ENCODE data around the gene ZAR1. TPM values are rescaled to one million over a fixed set of nuclear protein-coding genes. Genes with fewer than 3 reads are reported as not detected.

ZAR1 gene
- total RNA-seq, 1 donor from 2014 or later = not detected

DNA sequence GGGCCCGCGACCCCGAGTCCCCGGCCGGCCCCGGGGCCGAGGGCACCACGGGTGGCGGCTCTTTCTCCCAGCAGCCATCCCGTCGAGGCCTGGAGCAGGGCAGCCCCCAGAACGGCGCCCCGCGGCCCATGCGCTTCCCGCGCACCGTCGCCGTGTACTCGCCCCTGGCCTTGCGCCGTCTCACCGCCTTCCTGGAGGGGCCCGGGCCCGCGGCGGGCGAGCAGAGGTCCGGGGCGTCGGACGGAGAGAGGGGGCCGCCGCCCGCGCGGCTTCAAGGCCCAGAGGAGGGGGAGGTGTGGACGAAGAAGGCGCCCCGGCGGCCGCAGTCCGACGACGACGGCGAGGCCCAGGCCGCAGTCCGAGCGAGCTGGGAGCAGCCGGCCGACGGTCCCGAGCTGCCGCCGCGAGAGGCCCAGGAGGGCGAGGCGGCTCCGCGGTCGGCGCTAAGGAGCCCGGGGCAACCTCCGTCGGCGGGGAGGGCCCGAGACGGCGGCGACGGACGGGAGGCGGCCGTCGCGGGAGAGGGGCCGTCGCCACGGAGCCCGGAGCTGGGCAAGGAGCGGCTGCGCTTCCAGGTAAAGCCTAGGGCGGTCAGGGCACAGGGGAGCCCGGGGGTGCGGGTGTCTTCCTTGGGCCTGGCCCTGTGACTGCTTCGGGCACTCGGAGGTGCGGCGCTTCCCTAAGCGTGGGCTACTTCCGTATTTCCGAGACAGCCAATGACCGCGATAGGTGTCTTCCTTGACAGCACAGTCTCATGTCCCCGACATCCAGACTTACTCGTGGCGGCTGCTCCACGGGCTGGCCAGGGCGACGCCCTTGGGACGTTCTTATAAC, 845 bp downstream of the ZAR1 start:
- DNase-seq (ENCODE audit: low read depth in 2 of 2) = no peak

DNA sequence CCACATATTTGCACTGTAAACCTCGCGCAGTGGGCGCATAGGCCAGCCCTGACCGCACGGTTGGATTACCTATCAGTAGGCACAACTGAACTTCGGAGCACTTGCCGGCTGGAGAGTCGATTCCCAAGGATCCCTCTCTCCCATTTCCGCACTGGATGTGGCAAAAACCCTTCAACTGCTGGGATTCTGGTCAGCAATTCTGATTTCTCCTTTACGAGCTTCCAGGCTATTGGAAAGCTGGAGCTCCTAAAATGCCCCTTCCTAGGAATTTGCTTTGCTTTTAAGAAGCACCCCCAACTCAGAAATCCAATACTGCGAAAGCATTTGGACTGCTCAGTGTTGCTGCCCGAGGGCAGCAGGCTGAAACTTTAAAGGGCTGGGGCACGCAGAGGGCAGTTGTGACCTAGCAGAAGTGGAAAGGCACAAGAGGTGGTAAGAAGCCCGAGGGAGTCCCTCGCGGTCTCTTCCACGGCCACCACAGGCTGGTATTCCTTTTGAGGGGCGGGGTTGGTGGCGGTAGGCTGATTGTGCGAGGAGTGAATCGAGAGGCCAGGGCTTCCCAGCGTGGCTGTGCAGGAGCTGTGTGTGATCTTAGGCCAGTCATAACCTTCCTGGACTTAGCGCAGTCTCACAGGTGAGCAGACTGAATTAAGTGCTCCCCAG, 1.6 kb downstream of the ZAR1 start:
- no peak for DNase-seq (ENCODE audit: low read depth in 2 of 2)

DNA sequence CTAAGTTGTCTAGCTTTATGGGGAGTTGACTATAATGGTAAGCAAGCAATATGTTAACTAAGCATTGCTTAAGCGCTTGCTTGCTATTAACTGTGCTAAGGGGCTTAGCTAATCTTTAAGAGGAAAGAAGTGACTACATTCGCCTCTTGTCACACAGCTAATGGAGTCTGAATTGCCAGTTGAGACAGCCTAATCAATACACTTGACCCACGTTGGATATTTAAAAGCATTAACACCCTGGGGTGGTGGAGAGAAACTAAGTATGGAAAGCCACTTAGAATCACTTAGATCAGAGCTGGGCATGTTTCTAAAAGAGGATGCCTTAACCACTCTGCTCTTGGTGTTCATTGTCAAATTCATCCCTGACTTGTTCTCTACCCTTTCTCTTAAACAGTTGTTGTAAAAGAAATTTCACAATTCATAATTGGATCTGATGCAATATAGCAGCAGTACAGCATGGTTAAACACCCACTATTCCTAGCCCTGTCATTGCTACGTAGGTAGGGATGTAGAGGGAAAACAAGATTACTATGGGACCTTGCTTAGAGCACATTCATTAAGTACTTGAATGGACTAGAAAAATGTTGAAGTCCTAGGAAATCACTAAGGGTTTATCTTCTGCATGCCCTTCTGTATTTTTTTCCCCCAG, 3.5 kb downstream of the ZAR1 start:
- DNase-seq (ENCODE audit: low read depth in 2 of 2) = no peak

DNA sequence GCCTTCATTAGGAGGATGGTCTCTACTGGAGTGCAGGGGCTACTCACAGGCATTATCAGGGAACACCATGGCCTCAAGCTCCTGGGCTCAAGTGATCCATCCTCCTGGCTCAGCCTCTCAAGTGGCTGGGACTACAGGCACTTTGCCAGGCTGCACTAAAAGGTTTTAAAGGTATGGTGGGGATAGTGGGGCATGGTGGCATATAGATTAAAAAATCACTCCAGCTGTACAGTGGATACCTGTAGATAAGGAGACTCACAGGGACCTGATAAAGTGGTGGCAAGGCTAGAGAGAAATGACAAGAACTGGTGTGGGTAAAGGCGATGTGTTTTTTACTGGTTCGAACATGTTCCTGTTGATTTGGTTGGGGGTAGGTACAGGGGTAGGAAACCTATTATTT, 5.9 kb downstream of the ZAR1 start:
- DNase-seq (ENCODE audit: low read depth in 2 of 2) = no peak

DNA sequence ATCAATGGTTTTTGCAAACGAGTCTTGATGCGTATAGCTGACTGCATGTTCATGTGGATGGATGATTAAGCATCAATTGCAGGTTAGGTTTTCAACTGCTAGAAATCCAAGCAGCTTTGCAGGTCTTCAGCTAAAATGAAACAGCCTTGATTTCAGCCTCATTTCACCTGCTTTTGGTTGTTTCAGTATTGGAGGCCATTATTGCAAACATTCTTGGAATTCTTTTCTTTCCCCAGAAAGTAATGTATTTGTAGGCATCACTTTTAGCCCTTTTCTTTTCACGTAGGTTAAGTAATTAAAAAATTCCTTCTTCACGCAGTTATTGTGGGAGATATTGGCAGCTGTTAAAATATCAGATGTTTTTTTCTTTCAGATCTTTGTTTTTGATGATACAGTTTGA, 8.8 kb downstream of the ZAR1 start:
- no peak for DNase-seq (ENCODE audit: low read depth in 2 of 2)

DNA sequence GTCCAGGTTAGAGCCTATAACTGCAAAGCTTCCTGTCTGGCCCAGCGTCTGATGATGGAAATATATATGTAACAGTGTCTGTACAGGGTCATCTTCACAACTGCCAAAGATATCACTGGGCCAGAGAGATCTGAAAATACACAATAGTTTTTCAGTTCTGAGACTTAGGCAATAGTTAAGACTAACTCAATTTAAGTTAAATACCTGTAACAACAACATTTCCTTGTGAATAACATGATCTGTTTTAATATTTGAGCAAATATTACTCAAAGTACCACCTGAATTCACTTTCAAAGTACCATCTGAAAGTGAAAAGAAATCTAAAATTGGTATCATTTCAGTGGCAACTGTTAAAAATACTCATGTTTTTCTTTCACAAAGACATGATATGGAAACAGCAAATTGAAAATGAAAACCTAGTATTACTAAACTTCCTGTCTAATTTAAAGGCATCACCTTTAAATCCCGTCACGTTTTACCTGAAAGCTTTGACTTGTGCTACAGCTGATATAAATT, 9.6 kb downstream of the ZAR1 start:
- DNase-seq (ENCODE audit: low read depth in 2 of 2) = peak in 1 of 2 donors; percentile 12

DNA sequence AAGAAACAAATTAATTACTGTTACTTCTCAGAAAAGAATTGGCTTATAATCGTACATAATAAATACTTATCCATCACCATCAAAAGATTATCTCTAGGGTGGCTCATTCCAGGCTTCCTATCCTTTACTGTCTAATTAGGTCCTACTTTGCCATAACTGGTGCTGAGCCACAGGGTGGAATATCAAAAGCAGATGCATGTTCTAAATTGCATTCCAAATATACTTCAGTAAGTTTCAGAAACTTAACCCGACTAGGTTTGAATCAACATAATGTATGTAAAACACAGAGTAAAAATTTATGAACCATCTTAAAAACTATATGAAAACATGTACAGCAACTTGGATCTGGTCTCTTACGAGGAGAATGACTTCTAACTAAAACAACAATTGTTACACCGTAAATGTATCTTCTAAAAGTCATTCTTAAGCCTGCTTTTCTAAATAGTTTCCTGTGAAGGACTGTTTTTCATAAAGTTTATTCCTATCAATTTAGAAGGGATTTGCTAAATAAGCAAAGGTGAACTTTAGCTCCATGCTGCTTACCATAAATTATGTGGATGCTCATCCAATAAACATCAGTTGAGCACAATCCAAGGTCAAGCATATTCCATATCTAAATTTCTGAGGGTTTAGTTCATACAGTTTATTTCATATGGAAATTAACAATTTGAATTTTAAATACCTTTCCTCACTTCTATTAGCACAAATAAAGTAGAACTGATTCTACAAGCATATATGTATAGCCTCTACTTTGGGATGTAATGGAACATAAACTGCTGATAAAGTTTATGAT, 13.4 kb downstream of the ZAR1 start:
- no peak for DNase-seq (ENCODE audit: low read depth in 2 of 2)

DNA sequence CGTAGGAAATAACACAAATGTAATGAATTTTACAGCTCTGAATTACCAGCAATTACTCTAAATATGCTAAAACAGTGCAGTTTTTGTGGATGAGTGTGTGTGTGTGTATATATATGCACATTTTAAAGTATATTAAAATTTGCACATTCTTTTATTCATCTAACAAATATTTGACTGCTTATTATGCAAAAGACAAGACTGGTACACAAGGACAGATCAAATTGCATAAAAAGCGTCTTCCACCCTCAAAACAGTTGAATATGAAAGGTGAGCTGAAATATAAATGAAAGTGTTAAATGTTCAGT, 13.9 kb downstream of the ZAR1 start:
- no peak for DNase-seq (ENCODE audit: low read depth in 2 of 2)

DNA sequence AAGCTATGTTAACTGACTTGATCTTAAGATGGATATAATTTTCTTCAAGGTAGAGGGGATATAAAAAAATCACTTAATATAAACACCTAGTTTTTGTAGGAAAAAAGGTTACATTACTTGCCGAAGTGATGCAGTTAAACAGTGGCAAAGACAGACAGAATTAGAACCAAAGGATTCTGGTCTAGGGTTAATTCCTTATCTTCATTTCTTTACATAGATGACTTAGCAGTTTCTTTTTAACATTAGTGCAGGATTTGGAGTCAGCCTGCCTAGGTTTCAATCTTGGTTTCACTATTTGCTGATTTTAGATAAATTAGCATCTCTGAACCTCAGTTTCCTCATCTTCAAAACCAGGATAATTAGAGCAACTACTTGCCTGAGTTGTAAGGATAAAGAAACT, 14.3 kb downstream of the ZAR1 start:
- no peak for DNase-seq (ENCODE audit: low read depth in 2 of 2)

DNA sequence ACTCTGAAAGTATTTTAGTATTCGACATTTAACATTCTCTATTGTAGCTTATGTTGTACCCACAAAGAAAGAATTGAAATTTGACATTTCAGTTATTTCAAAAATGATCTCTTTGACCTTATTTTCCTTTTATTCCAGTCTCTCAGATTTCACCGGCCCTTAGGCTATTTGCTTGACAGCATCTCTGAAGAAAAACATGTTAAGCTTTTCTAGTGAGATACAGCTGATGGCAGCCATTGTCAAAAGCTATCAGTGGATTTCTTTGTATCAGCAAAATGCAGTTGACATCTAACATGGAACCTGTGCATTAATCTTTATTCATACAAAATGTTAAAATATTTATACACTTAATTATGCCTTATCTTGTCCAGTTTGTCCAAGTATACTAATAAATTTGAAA, 16.7 kb downstream of the ZAR1 start:
- DNase-seq (ENCODE audit: low read depth in 2 of 2) = no peak

DNA sequence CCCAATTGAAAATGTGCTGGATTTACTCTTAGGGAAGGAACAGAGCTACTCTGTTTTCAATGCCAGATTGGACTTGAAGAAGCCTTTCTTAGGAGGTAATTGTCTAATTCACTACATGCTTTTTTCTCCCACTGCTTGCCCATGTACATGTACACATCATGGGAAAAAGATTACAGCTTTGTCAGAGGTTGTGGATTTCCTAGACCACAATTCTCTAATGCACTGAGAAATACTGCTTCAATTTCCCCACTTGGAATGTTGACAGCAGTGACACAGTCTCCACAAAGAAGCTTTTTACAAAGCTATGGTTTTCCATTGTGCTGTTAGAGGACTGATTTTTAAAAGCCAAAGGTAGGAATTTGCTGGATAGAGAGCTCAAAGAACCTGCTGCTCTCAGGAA, 19.5 kb downstream of the ZAR1 start:
- no peak for DNase-seq (ENCODE audit: low read depth in 2 of 2)

DNA sequence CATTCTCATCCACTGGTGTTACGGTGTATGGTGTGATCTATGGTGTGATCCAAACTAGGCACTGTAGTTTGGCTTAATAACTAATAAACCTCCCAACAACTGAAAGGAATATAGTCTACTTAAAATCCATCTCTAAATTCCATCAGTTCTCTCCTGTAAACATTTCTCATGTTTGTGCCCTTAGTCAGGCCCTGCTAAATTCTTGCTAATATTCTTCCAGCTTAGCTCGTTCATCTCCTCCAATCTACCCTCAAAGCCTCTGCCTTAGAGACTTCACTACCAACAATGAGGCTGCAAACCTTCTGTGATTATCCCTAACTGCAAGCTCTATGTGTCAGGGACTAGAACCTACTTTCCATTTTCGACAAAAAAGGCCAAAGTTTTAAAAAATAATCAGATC, 28.1 kb downstream of the ZAR1 start:
- no peak for DNase-seq (ENCODE audit: low read depth in 2 of 2)

DNA sequence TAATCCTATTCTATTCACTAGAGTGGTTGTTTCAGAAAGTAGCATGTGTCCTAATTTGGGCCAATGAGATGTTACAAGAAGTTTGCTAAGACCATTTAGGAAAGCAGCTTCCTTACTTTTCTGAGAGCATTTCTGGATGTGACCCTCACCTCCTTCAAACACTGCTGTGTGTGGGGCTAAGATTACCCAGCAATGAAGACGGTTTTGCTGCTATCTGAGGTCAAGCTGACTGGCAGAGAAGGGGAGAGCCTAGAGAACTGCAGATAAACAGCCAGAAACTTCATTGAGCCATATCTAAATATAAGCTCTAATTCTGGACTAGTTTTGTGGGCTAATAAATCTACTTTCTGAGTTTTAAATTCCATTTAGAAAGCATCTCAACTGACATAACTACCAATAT, 36.4 kb downstream of the ZAR1 start:
- no peak for DNase-seq (ENCODE audit: low read depth in 2 of 2)

DNA sequence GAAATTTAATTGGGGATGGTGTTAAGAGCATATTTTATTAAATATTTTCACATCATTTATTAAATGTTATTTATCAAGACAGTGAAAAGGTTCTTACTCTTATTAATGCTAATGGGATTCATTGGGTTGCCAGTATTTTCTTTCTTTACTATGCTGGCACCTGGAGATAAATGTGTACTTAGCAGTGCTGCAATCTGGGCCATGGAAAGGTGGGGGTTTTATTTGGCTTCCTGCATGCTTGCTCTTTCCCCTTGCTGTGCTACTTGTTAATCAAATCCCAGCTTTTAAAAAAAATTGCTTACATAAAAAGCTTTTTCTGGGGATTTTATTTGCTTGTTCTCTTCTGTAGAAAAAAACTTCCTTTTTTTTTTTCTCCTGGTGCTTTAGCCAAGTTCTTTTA, 48.3 kb downstream of the ZAR1 start:
- DNase-seq (ENCODE audit: low read depth in 2 of 2) = peak in 1 of 2 donors; percentile 7

DNA sequence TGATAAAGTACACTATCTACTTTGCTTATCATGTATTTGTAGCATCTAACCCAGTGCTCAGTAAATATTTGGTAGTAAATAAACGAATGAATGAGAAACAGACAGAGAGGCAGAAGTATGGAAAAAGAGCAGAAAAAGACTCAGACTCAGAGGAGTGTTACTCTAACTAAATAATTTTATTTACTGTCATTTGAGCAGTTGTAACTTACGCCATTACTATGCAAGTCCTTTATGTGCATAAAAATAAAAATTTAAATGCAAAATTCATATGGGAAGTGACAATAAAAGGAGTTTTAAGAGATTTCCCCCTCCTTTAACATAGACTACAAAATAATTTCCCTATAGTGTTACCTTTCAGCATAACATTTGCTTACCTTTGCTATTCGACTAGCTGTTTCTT, 49.5 kb downstream of the ZAR1 start:
- no peak for DNase-seq (ENCODE audit: low read depth in 2 of 2)

DNA sequence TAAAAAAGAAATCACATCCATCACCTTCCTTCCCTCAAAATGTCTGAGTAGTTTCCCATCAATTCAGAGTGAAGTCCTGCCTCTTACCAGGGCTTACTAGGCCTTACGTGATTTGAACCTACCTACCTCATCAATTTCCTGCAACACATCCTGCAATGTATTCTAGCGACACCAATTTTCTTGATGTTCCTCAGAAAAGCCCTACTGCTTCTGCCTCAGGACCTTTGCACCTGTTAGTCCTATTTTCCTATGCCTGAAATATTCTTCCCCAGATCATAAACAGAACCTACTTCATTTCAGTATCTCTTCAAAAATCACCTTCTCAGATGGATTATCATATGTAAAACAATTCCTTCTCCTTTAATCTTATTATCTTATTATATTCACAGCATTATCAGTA, 52.8 kb downstream of the ZAR1 start:
- DNase-seq (ENCODE audit: low read depth in 2 of 2) = no peak

DNA sequence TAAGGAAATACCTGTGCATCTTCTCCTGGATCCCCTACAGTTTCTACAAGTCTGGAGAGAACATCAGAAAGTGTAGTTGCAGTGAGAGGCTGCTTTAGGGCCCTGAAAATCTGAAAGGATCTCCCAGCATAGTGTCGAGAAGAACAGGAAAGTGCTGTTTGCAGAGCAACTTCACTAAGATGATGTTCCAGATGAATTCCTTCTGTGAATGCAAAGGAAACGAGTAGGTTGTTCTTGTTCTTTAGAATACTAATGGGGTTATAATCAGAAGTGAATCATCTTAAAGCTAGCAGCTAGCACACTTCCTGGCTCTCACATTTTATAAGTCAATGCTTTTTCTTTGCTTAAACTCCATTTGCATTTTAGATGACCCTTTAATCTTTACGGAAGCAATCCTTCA, 53.7 kb downstream of the ZAR1 start:
- peak in 1 of 2 donors; percentile 36 for DNase-seq (ENCODE audit: low read depth in 2 of 2)

Other genes starting within 250 kb of the ZAR1 start
- 0.51 and 1.3 TPM in 2 replicates for gene TEC, start 220.4 kb upstream of the ZAR1 start, total RNA-seq
- gene SLAIN2, start 148.7 kb upstream of the ZAR1 start, total RNA-seq = 14.8 and 18.1 TPM in 2 replicates
- gene SLC10A4, start 6.9 kb upstream of the ZAR1 start, total RNA-seq = under 0.01 and 0.13 TPM in 2 replicates